Adrenal gland (tissue), 12 donors: ENCODE measurements around the gene TBC1D22A. TPM values are rescaled to one million over a fixed set of nuclear protein-coding genes. Genes with fewer than 3 reads are reported as not detected.

Experiments
- DNase-seq, 7 donors: peaks; one replicate each; pipeline ENCODE4 v3.0.0-alpha.2; 2019 to 2020
- H3K27ac ChIP-seq, 5 donors: fragments of 200-600 bp; sonication (generic) in 4 of 5; 1 replicate in 3 of 5; 2 replicates in 2 of 5; pipeline versions ENCODE4 v1.5.1 to v1.8.0; 2016 to 2020; ENCODE audit warnings: mild to moderate bottlenecking in 1 of 5
- H3K27me3 ChIP-seq: fragments of 200-600 bp; 2 replicates; pipeline ENCODE4 v1.8.0; 2021
- H3K36me3 ChIP-seq, 2 donors: fragments of 200-600 bp; replicated peaks in 1 of 2; 1 replicate in 1 of 2; 2 replicates in 1 of 2; pipeline versions ENCODE4 v1.5.1 to v1.8.0; 2018 to 2022
- H3K4me1 ChIP-seq, 2 donors: fragments of 200-600 bp; replicated peaks in 1 of 2; 1 replicate in 1 of 2; 2 replicates in 1 of 2; pipeline versions ENCODE4 v1.5.1 to v1.8.0; 2018 to 2021
- H3K4me3 ChIP-seq, 4 donors: fragments of 200-600 bp; sonication (generic) in 3 of 4; one replicate each; pipeline ENCODE4 v1.5.1; 2016 to 2018
- H3K9me3 ChIP-seq, 3 donors: fragments of 200-600 bp; sonication (generic) in 1 of 3; replicated peaks in 1 of 3; 1 replicate in 2 of 3; 2 replicates in 1 of 3; pipeline versions ENCODE4 v1.5.1 to v1.8.0; 2016 to 2021
- POLR2A ChIP-seq, 2 donors: fragments of 450-650 bp; IDR thresholded peaks; one replicate each; pipeline ENCODE4 v1.6.1; 2017; ENCODE audit warnings: antibody characterized with exemption in 2 of 2, mild to moderate bottlenecking in 2 of 2, moderate library complexity in 1 of 2
- WGBS, 4 donors: extraction: QIAGEN DNeasy Blood & Tissue Kit in 2 of 4; methylation state at CpG; one replicate each; pipeline versions ENCODE4 v1.1.5 to v1.1.7; 2013 to 2017; 5-methylcytosine and 5-hydroxymethylcytosine counted together
- intact Hi-C, 2 donors: fragments of 100-400 bp; cut with DNase I; formaldehyde crosslinking; loops; one replicate each; pipeline versions ENCODE4 v1.14.1 to v1.15.0; 2022 to 2023
- polyA plus RNA-seq, 3 donors: library from polyadenylated mRNA; stranded (reverse); fragments of 200-250 nt in 2 of 3; fragments of 350-450 nt in 1 of 3; fragmentation: Illumina TruSeq in 1 of 3; extraction: RNeasy Lipid Tissue Mini Kit (QIAGEN cat#74804) in 1 of 3; gene quantifications; one replicate each; pipeline ENCODE4 v1.2.3, GENCODE V29; 2013 to 2014
- total RNA-seq, 9 donors: library from RNA; depleted of rRNA in 4 of 9; stranded (reverse); fragments of >200 nt in 4 of 9; fragments of 120-200 nt in 1 of 9; fragmentation: NEBNext Ultra II Directional in 1 of 9; extraction: Animal tissue kit (Norgen Biotek cat#: 25700) in 1 of 9; gene quantifications; one replicate each; pipeline versions ENCODE4 v1.1.0 to v1.2.4, GENCODE V29; 2013 to 2023
- TF ChIP-seq, protein P1 (sequence below), 6 experiments: fragments of 450-650 bp in 4 of 6; fragments of 200-600 bp in 2 of 6; sonication (generic) in 1 of 6; IDR thresholded peaks; 1 replicate in 5 of 6; 2 replicates in 1 of 6; pipeline versions ENCODE4 v1.5.1 to v1.8.0; 2016 to 2021; ENCODE audit warnings: antibody characterized with exemption in 6 of 6, mild to moderate bottlenecking in 2 of 6, moderate library complexity in 1 of 6
- donor health status: healthy with polysubstance abuse.
- donor health status: Bipolar disorder and iron deficiency.
- donor health status: DM: yes; HTN: yes; CAD: no.
- donor health status: DM: no; HTN: no; CAD: no.
- donor health status: DM: no; HTN: no; CAD: no.
- donor health status: DM: yes; HTN: yes; CAD: no.

Gene TBC1D22A
- total and polyA plus RNA-seq, 12 donors = 11.5 to 44.2 (median 28.1) TPM

- H3K36me3 ChIP-seq = no peaks in the 10 kb centered on the region
- 91 to 95% (median 93%) methylated on average over 7 of the region's 7 CpGs for WGBS, 4 donors
- DNase-seq = no peak
- H3K4me1 ChIP-seq = no peaks in the 10 kb centered on the region
- TF ChIP-seq, protein P1, sequence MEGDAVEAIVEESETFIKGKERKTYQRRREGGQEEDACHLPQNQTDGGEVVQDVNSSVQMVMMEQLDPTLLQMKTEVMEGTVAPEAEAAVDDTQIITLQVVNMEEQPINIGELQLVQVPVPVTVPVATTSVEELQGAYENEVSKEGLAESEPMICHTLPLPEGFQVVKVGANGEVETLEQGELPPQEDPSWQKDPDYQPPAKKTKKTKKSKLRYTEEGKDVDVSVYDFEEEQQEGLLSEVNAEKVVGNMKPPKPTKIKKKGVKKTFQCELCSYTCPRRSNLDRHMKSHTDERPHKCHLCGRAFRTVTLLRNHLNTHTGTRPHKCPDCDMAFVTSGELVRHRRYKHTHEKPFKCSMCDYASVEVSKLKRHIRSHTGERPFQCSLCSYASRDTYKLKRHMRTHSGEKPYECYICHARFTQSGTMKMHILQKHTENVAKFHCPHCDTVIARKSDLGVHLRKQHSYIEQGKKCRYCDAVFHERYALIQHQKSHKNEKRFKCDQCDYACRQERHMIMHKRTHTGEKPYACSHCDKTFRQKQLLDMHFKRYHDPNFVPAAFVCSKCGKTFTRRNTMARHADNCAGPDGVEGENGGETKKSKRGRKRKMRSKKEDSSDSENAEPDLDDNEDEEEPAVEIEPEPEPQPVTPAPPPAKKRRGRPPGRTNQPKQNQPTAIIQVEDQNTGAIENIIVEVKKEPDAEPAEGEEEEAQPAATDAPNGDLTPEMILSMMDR (IDR thresholded peaks at IDR 0.05) = no peak
- no peak for TF ChIP-seq POLR2A (IDR thresholded peaks at IDR 0.05)
- intact Hi-C loops = no loop called here
- H3K9me3 ChIP-seq = no peaks in the 10 kb centered on the region
- H3K4me3 ChIP-seq = no peak overlapping the region
- H3K27me3 ChIP-seq = no peaks in the 10 kb centered on the region
- no peak overlapping the region for H3K27ac ChIP-seq
Measured at GRCh38 chr22:47073075-47073474, 310.6 kb downstream of the TBC1D22A start.

GRCh38 chr22:47074105-47074504 is 311.7 kb downstream of the TBC1D22A start:
- H3K27me3 ChIP-seq = no peaks in the 10 kb centered on the region
- WGBS, 4 donors = 85 to 97% (median 92%) methylated on average over 7 of the region's 7 CpGs
- H3K36me3 ChIP-seq = no peaks in the 10 kb centered on the region
- H3K9me3 ChIP-seq = no peaks in the 10 kb centered on the region
- H3K27ac ChIP-seq = no peak overlapping the region
- no peak overlapping the region for H3K4me3 ChIP-seq
- no peak for DNase-seq
- no peak for TF ChIP-seq POLR2A (IDR thresholded peaks at IDR 0.05)
- TF ChIP-seq, protein P1 (IDR thresholded peaks at IDR 0.05) = no peak
- H3K4me1 ChIP-seq = no peaks in the 10 kb centered on the region
- intact Hi-C loops = no loop called here

- intact Hi-C loops = no loop called here
- H3K9me3 ChIP-seq = no peaks in the 10 kb centered on the region
- TF ChIP-seq POLR2A (IDR thresholded peaks at IDR 0.05) = no peak
- TF ChIP-seq, protein P1 (IDR thresholded peaks at IDR 0.05) = no peak
- no peaks in the 10 kb centered on the region for H3K36me3 ChIP-seq
- no peak overlapping the region for H3K4me3 ChIP-seq
- no peak overlapping the region for H3K27ac ChIP-seq
- no peak for DNase-seq
- H3K4me1 ChIP-seq = no peaks in the 10 kb centered on the region
- H3K27me3 ChIP-seq = no peaks in the 10 kb centered on the region
Measured at GRCh38 chr22:47075568-47075967, 313.1 kb downstream of the TBC1D22A start.

DNA sequence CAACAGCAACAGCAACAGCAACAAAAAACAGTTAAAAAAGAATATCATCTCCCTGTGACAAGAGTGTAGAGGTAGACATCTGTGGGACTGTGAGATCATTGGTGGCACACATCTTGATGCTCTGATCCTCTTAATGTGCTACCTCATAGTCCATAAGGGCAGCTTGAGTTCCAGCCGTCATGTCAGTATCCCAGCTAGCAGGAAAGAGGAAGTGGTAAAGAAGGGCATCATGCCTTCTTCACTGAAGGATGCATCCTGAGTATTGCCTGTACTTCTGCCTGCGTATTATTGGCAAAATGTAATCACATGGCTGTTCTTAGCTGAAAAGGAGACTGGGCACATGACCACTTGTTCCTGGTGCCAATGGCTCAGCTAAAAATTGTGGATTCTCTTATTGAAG is 314.3 kb downstream of the TBC1D22A start:
- no peak for DNase-seq
- 93 to 100% (median 99%) methylated on average over 2 of the region's 2 CpGs for WGBS, 4 donors
- Histone ChIP-seq H3K4me1 (no peaks in the 10 kb centered on the region), H3K27ac (no peak overlapping the region), H3K27me3 (no peaks in the 10 kb centered on the region), H3K9me3 (no peaks in the 10 kb centered on the region), H3K36me3 (no peaks in the 10 kb centered on the region), H3K4me3 (no peak overlapping the region)
- intact Hi-C loops = no loop called here
- no peak for TF ChIP-seq POLR2A (IDR thresholded peaks at IDR 0.05)
- TF ChIP-seq, protein P1 (IDR thresholded peaks at IDR 0.05) = no peak
